HCT116 (cell line): ENCODE data around the gene TRIP13.

ENCODE experiments used
- CTCF ChIP-seq, 3 experiments: fragments of 200-600 bp in 1 of 3; sonication (generic) in 1 of 3; IDR thresholded peaks in 2 of 3; conservative IDR thresholded peaks in 1 of 3; 2 replicates each; pipeline ENCODE4 v1.5.1; 2012 to 2017; ENCODE audit warnings: low read depth in 2 of 3, low read length in 2 of 3, antibody characterized with exemption in 1 of 3, borderline replicate concordance in 1 of 3, control low read depth in 1 of 3, mild to moderate bottlenecking in 1 of 3, mixed read lengths in 1 of 3, mixed run types in 1 of 3, moderate library complexity in 1 of 3; ENCODE audit not compliant: insufficient read depth in 1 of 3
- MAX ChIP-seq: IDR thresholded peaks from 2 replicates; pipeline ENCODE4 v1.6.1; 2012

GRCh38 chr5:893711-894110 lies 1.0 kb downstream of the TRIP13 start:
- TF ChIP-seq CTCF (IDR thresholded peaks at IDR 0.05 in 2 of 3, conservative IDR thresholded peaks at IDR 0.05 in 1 of 3; ENCODE audit: borderline replicate concordance in 1 of 3, insufficient read depth in 1 of 3, low read depth in 2 of 3, low read length in 2 of 3), result no peak
- TF ChIP-seq MAX, result no peak
